ENCODE measurements around the gene AKIP1. TPM values are rescaled to one million over a fixed set of nuclear protein-coding genes. Genes with fewer than 3 reads are reported as not detected.

Gene AKIP1
- total and polyA plus RNA-seq, 2 donors (not counting 3 experiments of a cell fraction or from before 2014, with no cell fraction given), result 21.9 to 32.4 TPM

GRCh38 chr11:8961401-8961800, 50.4 kb downstream of the AKIP1 start:
- intact Hi-C loops (cut with micrococcal nuclease), result no loop called here
- Histone ChIP-seq H4K20me1 (replicated peaks; ENCODE audit: control insufficient read depth, extremely low read depth, insufficient read depth, low read length) (no peaks in the 10 kb centered on the region), H3K9me1 (replicated peaks; ENCODE audit: control insufficient read depth, extremely low read depth, insufficient read depth, low read length) (no peaks in the 10 kb centered on the region), H3K27ac (ENCODE audit: insufficient read depth, low read depth, low read length) (no peak overlapping the region), H3K4me1 (ENCODE audit: control insufficient read depth, extremely low read depth, insufficient read depth, low read length) (peaks cover 15% of the 10 kb centered on the region), H3K36me3 (ENCODE audit: control insufficient read depth in 2 of 2, extremely low read depth in 1 of 2, insufficient read depth in 2 of 2, low read length in 2 of 2) (peaks cover 0 to 2% of the 10 kb centered on the region in 2 experiments), H3K9me3 (replicated peaks; ENCODE audit: control insufficient read depth, insufficient read depth, low read length) (no peaks in the 10 kb centered on the region), H3K79me2 (ENCODE audit: control insufficient read depth, insufficient read depth, low read length) (peaks cover 27% of the 10 kb centered on the region), H3K27me3 (ENCODE audit: control insufficient read depth in 2 of 2, insufficient read depth in 2 of 2, low read length in 2 of 2) (no peaks in the 10 kb centered on the region), H3K4me3 (replicated peaks in 1 of 3; ENCODE audit: insufficient read depth in 1 of 3, low read depth in 1 of 3, low read length in 3 of 3) (no peak overlapping the region), H3K4me2 (ENCODE audit: insufficient read depth, low read length) (no peak overlapping the region), H3K9ac (replicated peaks; ENCODE audit: extremely low read depth, insufficient read depth, low read length) (no peak overlapping the region), H2AFZ (ENCODE audit: low read depth, low read length) (no peak overlapping the region)
- dilution Hi-C loops (cut with MboI; ENCODE audit: extremely low pct_ligation_motif_present, low sequenced_read_pairs), result no loop called here
- ChIA-PET CTCF (interaction anchor here (1.2 to 3.5 kb wide), 4 partner anchors 12 to 176 kb away, joined by 3 to 140 read pairs (median 13); partner anchors contain the start of gene C11orf16), POLR2A (no interaction called here)
- DNase-seq (ENCODE audit: low read depth, low spot score) (no peak), FAIRE-seq (no peak)
- BruUV-seq (replicated peaks), result no TSS peak
- no peak for TF ChIP-seq MYC (IDR thresholded peaks at IDR 0.05; ENCODE audit: low read depth, low read length)
- no peak for TF ChIP-seq FOS (IDR thresholded peaks at IDR 0.05; ENCODE audit: borderline replicate concordance, insufficient read depth, low read length)
- TF ChIP-seq POLR2A (IDR thresholded peaks at IDR 0.05; ENCODE audit: low read depth, low read length), result no peak
- TF ChIP-seq EZH2 (IDR thresholded peaks at IDR 0.05; ENCODE audit: borderline replicate concordance, low read depth, low read length, severe bottlenecking), result no peak
- no peak for TF ChIP-seq CTCF (IDR thresholded peaks at IDR 0.05; ENCODE audit: extremely low read depth in 1 of 2, insufficient read depth in 1 of 2, low read depth in 1 of 2, low read length in 2 of 2)
- no peak for TF ChIP-seq JUN (IDR thresholded peaks at IDR 0.05; ENCODE audit: borderline replicate concordance, insufficient read depth, insufficient read length, low read depth)

- Histone ChIP-seq H3K9ac (replicated peaks; ENCODE audit: extremely low read depth, insufficient read depth, low read length) (no peak overlapping the region), H4K20me1 (replicated peaks; ENCODE audit: control insufficient read depth, extremely low read depth, insufficient read depth, low read length) (no peaks in the 10 kb centered on the region), H3K9me3 (replicated peaks; ENCODE audit: control insufficient read depth, insufficient read depth, low read length) (no peaks in the 10 kb centered on the region), H3K4me1 (ENCODE audit: control insufficient read depth, extremely low read depth, insufficient read depth, low read length) (peaks cover 15% of the 10 kb centered on the region), H3K4me3 (replicated peaks in 1 of 3; ENCODE audit: insufficient read depth in 1 of 3, low read depth in 1 of 3, low read length in 3 of 3) (no peak overlapping the region), H3K27me3 (ENCODE audit: control insufficient read depth in 2 of 2, insufficient read depth in 2 of 2, low read length in 2 of 2) (no peaks in the 10 kb centered on the region), H3K9me1 (replicated peaks; ENCODE audit: control insufficient read depth, extremely low read depth, insufficient read depth, low read length) (no peaks in the 10 kb centered on the region), H3K27ac (ENCODE audit: insufficient read depth, low read depth, low read length) (no peak overlapping the region), H2AFZ (ENCODE audit: low read depth, low read length) (no peak overlapping the region), H3K4me2 (ENCODE audit: insufficient read depth, low read length) (peak overlapping the region; percentile 94), H3K79me2 (ENCODE audit: control insufficient read depth, insufficient read depth, low read length) (peaks cover 27% of the 10 kb centered on the region), H3K36me3 (ENCODE audit: control insufficient read depth in 2 of 2, extremely low read depth in 1 of 2, insufficient read depth in 2 of 2, low read length in 2 of 2) (no peaks in the 10 kb centered on the region)
- TF ChIP-seq MAX (IDR thresholded peaks at IDR 0.05; ENCODE audit: insufficient read depth, insufficient read length) (no peak), EZH2 (IDR thresholded peaks at IDR 0.05; ENCODE audit: borderline replicate concordance, low read depth, low read length, severe bottlenecking) (no peak), GATA2 (IDR thresholded peaks at IDR 0.05; ENCODE audit: insufficient read depth, insufficient read length, low read depth, low read length) (no peak), MYC (IDR thresholded peaks at IDR 0.05; ENCODE audit: low read depth, low read length) (no peak), POLR2AphosphoS5 (IDR thresholded peaks at IDR 0.05; ENCODE audit: insufficient read depth, low read depth, low read length) (no peak), POLR2A (IDR thresholded peaks at IDR 0.05; ENCODE audit: low read depth, low read length) (no peak), FOS (IDR thresholded peaks at IDR 0.05; ENCODE audit: borderline replicate concordance, insufficient read depth, low read length) (no peak), JUN (IDR thresholded peaks at IDR 0.05; ENCODE audit: borderline replicate concordance, insufficient read depth, insufficient read length, low read depth) (no peak), CTCF (IDR thresholded peaks at IDR 0.05; ENCODE audit: extremely low read depth in 1 of 2, insufficient read depth in 1 of 2, low read depth in 1 of 2, low read length in 2 of 2) (no peak)
- ChIA-PET CTCF (interaction anchor here (1.4 to 2.7 kb wide), 3 partner anchors 17 to 175 kb away, joined by 4 to 25 read pairs (median 7); no protein-coding TSS in a partner anchor), POLR2A (no interaction called here)
- dilution Hi-C loops (cut with MboI; ENCODE audit: extremely low pct_ligation_motif_present, low sequenced_read_pairs), result no loop called here
- DNase-seq (ENCODE audit: low read depth, low spot score) (no peak), FAIRE-seq (no peak)
- no TSS peak for BruUV-seq (replicated peaks)
- intact Hi-C loops (cut with micrococcal nuclease), result no loop called here
Measured at GRCh38 chr11:8962841-8963240, 51.9 kb downstream of the AKIP1 start.
